ENCODE measurements around the gene WWOX.

WWOX gene

DNA sequence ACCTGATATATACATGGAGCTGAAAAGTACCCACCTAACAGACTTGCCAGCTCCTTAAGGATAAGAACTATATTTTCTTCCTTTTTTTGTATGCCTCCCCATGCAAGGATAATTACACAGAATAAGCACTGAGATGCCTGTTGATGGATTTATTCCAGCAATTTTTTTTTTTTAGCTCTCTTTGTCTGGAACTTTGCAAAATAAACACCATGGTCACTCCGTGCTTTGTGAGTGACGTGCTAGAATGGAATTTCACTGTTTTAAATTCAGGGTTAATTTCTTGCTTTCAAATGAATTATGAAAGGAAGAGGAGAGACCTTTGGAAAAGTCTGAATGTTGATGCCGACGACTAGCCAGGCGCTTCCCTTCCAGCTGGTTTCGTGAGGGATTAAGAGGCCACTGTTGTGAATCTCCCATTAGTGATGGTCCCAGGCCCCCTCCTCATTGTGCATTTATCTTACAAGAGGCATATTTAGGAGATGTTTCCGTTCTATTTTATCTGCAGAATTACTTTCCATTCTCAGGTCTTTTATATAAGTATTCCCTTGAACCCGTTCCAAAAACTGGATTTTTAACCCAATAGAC, 529.1 kb downstream of the WWOX start:
- no peak for TF ChIP-seq CTCF (IDR thresholded peaks at IDR 0.05)
- intact Hi-C loops (cut with DNase I; ENCODE audit: low total_unique reads) = no loop called here
- Histone ChIP-seq H3K36me3 (no peaks in the 10 kb centered on the region), H3K27me3 (no peaks in the 10 kb centered on the region), H3K9me3 (peaks cover 0 to 8% (median 0%) of the 10 kb centered on the region in 3 donors), H3K4me3 (peak overlapping the region in 1 of 2 donors; percentile 15), H3K27ac (no peak overlapping the region), H3K4me1 (peaks cover 0 to 16% (median 3%) of the 10 kb centered on the region in 4 donors)
- no peak for DNase-seq

- intact Hi-C loops (cut with DNase I; ENCODE audit: low total_unique reads) = no loop called here
- Histone ChIP-seq H3K27ac (no peak overlapping the region), H3K36me3 (no peaks in the 10 kb centered on the region), H3K27me3 (no peaks in the 10 kb centered on the region), H3K4me1 (peaks cover 0 to 16% (median 3%) of the 10 kb centered on the region in 4 donors), H3K4me3 (no peak overlapping the region), H3K9me3 (peaks cover 0 to 8% (median 0%) of the 10 kb centered on the region in 3 donors)
- no peak for DNase-seq
- no peak for TF ChIP-seq CTCF (IDR thresholded peaks at IDR 0.05)
Observed at GRCh38 chr16:78629173-78629572, 529.7 kb downstream of the WWOX start.

GRCh38 chr16:78630102-78630501, 530.6 kb downstream of the WWOX start:
- Histone ChIP-seq H3K4me3 (no peak overlapping the region), H3K4me1 (peaks cover 0 to 16% (median 3%) of the 10 kb centered on the region in 4 donors), H3K36me3 (no peaks in the 10 kb centered on the region), H3K27ac (no peak overlapping the region), H3K27me3 (no peaks in the 10 kb centered on the region), H3K9me3 (peaks cover 0 to 8% (median 0%) of the 10 kb centered on the region in 3 donors)
- intact Hi-C loops (cut with DNase I; ENCODE audit: low total_unique reads) = no loop called here
- no peak for DNase-seq
- no peak for TF ChIP-seq CTCF (IDR thresholded peaks at IDR 0.05)

DNA sequence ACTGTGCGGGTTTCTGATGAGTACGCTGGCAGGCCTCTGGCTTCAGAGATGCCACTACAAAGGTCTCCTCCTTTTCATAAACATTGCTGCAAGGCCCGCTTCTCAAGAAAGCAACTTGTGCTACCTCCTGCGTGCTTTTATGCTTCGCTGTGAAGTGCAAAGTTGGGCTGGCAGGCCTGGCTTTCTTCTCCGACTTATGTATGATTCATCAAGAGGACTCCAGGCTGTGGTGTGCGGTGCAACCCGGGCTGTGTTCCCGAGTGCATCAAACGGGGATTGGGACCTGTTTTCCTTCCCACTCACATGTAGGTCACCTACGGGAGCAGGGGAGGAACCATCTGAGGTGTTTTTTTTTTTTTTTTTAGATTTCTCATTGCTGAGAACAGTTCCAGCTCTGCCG, 534.1 kb downstream of the WWOX start:
- H3K4me3 ChIP-seq = no peak overlapping the region
- intact Hi-C loops (cut with DNase I; ENCODE audit: low total_unique reads) = no loop called here
- peaks cover 0 to 8% (median 0%) of the 10 kb centered on the region in 3 donors for H3K9me3 ChIP-seq
- no peak for TF ChIP-seq CTCF (IDR thresholded peaks at IDR 0.05)
- H3K27ac ChIP-seq = no peak overlapping the region
- peaks cover 0 to 9% (median 3%) of the 10 kb centered on the region in 4 donors for H3K4me1 ChIP-seq
- no peaks in the 10 kb centered on the region for H3K27me3 ChIP-seq
- H3K36me3 ChIP-seq = no peaks in the 10 kb centered on the region
- no peak for DNase-seq

- DNase-seq = no peak
- intact Hi-C loops (cut with DNase I; ENCODE audit: low total_unique reads) = no loop called here
- Histone ChIP-seq H3K36me3 (no peaks in the 10 kb centered on the region), H3K27ac (no peak overlapping the region), H3K4me1 (no peaks in the 10 kb centered on the region), H3K9me3 (no peaks in the 10 kb centered on the region), H3K4me3 (no peak overlapping the region), H3K27me3 (no peaks in the 10 kb centered on the region)
- no peak for TF ChIP-seq CTCF (IDR thresholded peaks at IDR 0.05)
Observed at GRCh38 chr16:78635807-78636206, 536.4 kb downstream of the WWOX start.

DNA sequence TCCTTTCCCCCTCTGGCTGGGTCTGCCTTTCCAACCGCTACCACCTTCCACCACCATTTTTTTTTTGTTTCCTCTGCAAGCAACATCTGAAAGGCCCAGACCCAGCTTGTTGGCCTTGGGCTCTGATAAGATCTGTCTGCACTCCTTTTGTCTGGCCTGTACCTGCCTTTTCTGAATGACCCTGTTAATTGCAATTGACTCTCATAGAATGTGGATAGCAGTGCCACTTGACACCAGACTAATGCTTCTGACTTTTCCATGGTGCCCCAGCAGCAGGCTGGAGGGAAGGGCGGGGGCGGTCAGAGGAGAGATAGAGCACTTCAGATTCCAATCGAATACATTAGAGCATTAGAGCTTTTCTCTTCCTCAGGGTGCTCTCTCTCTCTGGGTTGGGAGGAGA, 538.9 kb downstream of the WWOX start:
- DNase-seq = no peak

More for the DNA sequence above, 538.9 kb downstream of the WWOX start:
- H3K27ac ChIP-seq = no peak overlapping the region
- no peak overlapping the region for H3K4me3 ChIP-seq
- H3K36me3 ChIP-seq = no peaks in the 10 kb centered on the region
- intact Hi-C loops (cut with DNase I; ENCODE audit: low total_unique reads) = no loop called here
- no peak for TF ChIP-seq CTCF (IDR thresholded peaks at IDR 0.05)
- no peaks in the 10 kb centered on the region for H3K4me1 ChIP-seq
- no peaks in the 10 kb centered on the region for H3K27me3 ChIP-seq
- no peaks in the 10 kb centered on the region for H3K9me3 ChIP-seq

All from tibial artery (tissue), 4 donors.